ENCODE data around the gene CAPZB. TPM values are rescaled to one million over a fixed set of nuclear protein-coding genes. Genes with fewer than 3 reads are reported as not detected.

CAPZB gene
- total RNA-seq, 2 experiments from 2014 or later: 335 to 340 TPM

DNA sequence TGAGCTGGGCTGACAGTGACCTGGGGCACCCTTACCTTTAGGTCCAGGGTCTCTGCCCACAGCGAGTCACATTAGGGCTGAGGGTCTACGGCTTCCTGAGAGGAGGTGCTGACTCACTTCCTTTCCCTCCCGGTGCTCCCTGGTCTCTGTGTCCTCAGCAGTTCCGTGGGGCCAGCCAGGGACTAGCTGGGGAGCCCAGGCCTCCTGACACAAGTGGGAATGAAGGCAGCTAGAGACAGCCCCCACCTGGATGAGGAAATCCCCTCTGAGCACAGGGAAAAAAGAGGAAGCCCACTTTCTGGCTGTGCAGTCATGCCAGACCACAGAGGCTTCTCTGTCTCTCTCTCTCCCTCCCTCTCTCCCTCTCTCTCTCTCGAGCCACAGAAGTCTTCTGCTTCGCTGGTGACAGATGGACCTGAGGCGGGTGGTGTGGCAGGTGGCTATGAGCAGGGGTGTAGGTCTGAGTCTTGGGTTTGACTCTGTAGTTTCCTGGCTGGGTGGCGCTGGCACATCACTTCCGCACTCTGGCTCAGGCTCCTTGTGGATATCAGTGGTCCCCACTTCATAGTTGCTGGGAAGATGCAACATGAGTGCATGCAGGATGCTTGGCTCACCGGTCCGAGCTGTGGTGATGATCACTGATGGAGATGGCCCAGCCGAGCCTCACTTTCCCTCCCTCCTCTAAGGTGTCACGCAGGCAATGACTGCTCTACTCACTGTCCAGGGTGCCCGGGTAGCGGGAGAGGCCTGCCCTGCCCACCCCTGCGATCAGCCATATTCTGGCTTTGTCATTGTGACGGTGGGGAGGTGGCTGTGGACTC, 169.8 kb downstream of the CAPZB start:
- ATAC-seq: no peak
- no peak overlapping the region for H3K4me3 Mint-ChIP-seq
- ChIA-PET POLR2A (no interaction called here), CTCF (no interaction called here)
- peak overlapping the region; percentile 42 for H3K27ac Mint-ChIP-seq
- H3K27me3 Mint-ChIP-seq: no peaks in the 10 kb centered on the region
- no peak for DNase-seq
- intact Hi-C loops (cut with micrococcal nuclease): no loop called here
- TF ChIP-seq, protein P1, sequence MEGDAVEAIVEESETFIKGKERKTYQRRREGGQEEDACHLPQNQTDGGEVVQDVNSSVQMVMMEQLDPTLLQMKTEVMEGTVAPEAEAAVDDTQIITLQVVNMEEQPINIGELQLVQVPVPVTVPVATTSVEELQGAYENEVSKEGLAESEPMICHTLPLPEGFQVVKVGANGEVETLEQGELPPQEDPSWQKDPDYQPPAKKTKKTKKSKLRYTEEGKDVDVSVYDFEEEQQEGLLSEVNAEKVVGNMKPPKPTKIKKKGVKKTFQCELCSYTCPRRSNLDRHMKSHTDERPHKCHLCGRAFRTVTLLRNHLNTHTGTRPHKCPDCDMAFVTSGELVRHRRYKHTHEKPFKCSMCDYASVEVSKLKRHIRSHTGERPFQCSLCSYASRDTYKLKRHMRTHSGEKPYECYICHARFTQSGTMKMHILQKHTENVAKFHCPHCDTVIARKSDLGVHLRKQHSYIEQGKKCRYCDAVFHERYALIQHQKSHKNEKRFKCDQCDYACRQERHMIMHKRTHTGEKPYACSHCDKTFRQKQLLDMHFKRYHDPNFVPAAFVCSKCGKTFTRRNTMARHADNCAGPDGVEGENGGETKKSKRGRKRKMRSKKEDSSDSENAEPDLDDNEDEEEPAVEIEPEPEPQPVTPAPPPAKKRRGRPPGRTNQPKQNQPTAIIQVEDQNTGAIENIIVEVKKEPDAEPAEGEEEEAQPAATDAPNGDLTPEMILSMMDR (IDR thresholded peaks at IDR 0.05): no peak
- H3K4me1 Mint-ChIP-seq (ENCODE audit: low read depth): peaks cover 23% of the 10 kb centered on the region
- H3K9me3 Mint-ChIP-seq: no peaks in the 10 kb centered on the region
- no peaks in the 10 kb centered on the region for H3K36me3 Mint-ChIP-seq (ENCODE audit: low read depth)

DNA sequence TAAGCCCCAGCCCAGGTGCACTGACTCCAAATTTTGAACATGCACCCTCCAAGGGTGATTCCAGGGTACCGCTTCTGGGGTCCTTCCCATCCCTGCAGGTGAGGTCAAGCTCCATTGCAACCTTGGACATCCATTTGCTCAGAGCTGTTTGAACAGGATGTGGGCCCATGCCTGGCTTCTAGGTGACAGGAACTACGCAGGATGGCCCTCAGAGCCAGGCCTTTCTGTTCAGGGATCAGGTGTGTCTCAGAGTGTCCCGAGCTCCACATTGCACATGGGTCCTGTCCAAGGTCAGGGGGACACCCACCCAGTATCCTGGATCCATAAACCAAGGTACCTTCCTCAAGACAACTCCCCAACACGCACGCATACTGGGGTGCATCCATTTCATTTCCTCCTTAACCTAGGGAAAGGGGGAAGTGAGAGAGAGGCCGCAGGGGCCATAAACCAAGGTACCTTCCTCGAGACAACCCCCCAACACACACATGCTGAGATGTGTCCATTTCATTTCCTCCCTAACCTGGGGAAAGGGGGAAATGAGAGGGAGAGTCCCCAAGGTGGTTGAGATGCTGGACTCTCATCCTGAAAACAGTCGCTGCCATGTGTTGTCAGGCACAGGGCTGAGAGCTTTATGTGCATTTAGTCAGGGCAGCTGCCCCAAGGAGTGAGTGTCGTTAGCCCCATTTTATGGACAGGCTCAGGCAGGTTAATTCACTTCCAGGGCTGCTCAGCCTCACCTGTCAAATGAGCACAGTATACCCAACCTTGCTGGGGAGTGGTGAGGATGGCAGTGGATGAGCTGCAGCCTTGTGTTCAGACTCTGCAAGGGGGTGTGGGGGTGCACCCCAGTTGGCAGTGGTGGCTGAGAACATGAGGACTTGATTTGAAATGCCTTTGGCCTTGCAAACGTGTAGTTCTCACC, 171.1 kb downstream of the CAPZB start:
- ChIA-PET POLR2A (interaction anchor here (1.4 kb wide), 1 partner anchor 369 kb away, joined by 4 read pairs; no protein-coding TSS in a partner anchor), CTCF (interaction anchor here (0.6 kb wide), 1 partner anchor 27 kb away, joined by 3 read pairs; no protein-coding TSS in a partner anchor)
- ATAC-seq (no peak), DNase-seq (no peak)
- no peak overlapping the region for H3K27ac Mint-ChIP-seq
- peaks cover 25% of the 10 kb centered on the region for H3K4me1 Mint-ChIP-seq (ENCODE audit: low read depth)
- intact Hi-C loops (cut with micrococcal nuclease): no loop called here
- H3K4me3 Mint-ChIP-seq: no peak overlapping the region
- TF ChIP-seq, protein P1 (IDR thresholded peaks at IDR 0.05): no peak
- H3K36me3 Mint-ChIP-seq (ENCODE audit: low read depth): no peaks in the 10 kb centered on the region
- H3K9me3 Mint-ChIP-seq: no peaks in the 10 kb centered on the region
- H3K27me3 Mint-ChIP-seq: no peaks in the 10 kb centered on the region

DNA sequence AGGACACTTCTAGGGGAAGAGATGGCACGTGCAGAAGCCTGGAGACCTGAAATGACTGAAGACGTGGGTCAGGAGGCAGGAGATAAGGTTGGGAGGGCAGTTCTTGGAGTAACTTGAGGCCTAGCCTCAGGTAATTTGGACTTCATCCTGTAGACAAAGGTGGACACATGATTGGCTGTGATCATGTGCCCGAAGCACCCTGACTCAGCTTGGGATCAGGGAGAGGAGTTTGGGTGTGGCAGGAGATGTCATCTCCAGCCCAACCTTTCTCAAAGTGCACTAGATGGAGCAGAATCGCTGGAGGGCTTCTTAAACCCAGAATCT, 171.7 kb downstream of the CAPZB start:
- ATAC-seq (no peak), DNase-seq (no peak)
- intact Hi-C loops (cut with micrococcal nuclease): no loop called here
- H3K9me3 Mint-ChIP-seq: no peaks in the 10 kb centered on the region
- no peaks in the 10 kb centered on the region for H3K36me3 Mint-ChIP-seq (ENCODE audit: low read depth)
- H3K4me3 Mint-ChIP-seq: peak overlapping the region; percentile 74
- ChIA-PET POLR2A (interaction anchor here (1.4 to 2.3 kb wide), 3 partner anchors 9 to 369 kb away, joined by 4 to 12 read pairs (median 8); partner anchors contain the start of genes EMC1 and MRTO4), CTCF (interaction anchor here (0.6 kb wide), 1 partner anchor 27 kb away, joined by 3 read pairs; no protein-coding TSS in a partner anchor)
- no peak overlapping the region for H3K27ac Mint-ChIP-seq
- peaks cover 25% of the 10 kb centered on the region for H3K4me1 Mint-ChIP-seq (ENCODE audit: low read depth)
- TF ChIP-seq, protein P1 (IDR thresholded peaks at IDR 0.05): no peak
- H3K27me3 Mint-ChIP-seq: no peaks in the 10 kb centered on the region

DNA sequence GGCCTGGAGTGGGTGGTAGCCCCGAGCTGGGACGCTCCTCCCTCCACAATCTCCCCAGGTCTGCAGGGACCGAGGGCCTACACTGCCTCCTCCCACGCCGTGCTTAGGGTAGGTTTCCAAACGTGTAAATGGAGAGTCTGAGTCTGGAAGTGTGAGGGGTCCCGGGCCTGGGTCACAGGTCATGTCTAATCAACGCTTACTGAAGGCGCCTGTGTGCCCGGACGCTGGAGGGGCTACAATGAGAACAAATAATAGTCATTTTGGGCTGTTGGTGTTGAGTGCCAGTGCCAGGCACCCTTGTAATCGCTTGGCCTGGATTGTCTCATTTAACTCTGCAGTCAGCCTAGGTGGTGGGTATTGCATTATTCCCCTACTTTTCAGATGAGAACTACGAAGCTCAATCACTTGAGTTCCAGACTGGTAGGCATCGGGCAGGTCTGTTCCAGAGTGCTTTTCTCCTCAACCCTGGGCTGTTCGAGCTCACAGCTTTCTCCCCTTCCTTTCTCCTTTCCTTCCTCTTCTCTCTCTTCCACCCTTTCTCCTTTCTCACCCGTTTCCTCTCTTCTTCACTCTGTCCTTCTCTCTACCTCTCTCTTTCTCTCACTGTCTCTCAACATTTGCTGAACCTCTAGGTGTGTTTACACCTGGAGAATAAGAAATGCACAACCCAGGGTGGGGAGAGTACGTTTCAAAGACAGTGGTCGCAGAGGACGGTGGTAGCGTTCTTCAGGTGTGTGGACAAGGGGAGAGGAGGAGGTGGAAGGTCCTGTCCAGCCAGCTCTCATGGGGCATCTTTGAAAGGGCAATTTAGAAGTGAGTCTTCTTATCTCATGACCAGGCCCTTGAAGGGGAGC, 172.3 kb downstream of the CAPZB start:
- intact Hi-C loops (cut with micrococcal nuclease): no loop called here
- Mint-ChIP-seq H3K27ac (peak overlapping the region; percentile 36), H3K27me3 (no peaks in the 10 kb centered on the region), H3K36me3 (ENCODE audit: low read depth) (peaks cover 2% of the 10 kb centered on the region), H3K4me3 (peak overlapping the region; percentile 74), H3K4me1 (ENCODE audit: low read depth) (peaks cover 25% of the 10 kb centered on the region), H3K9me3 (no peaks in the 10 kb centered on the region)
- peak; percentile 55 for DNase-seq
- POLR2A ChIA-PET: interaction anchor here (0.6 to 2.3 kb wide), 6 partner anchors 10 to 284 kb away, joined by 3 to 12 read pairs (median 4); partner anchors contain the start of genes EMC1 and MRTO4
- TF ChIP-seq, protein P1 (IDR thresholded peaks at IDR 0.05): no peak
- CTCF ChIA-PET: interaction anchor here (0.6 to 1.4 kb wide), 2 partner anchors 28 to 349 kb away, joined by 3 to 4 read pairs; no protein-coding TSS in a partner anchor
- ATAC-seq: no peak

Data from activated CD8-positive, alpha-beta T cell treated with anti-CD3 and anti-CD28 coated beads for 36 hours (primary cell).